22Rv1 (cell line): Measurements from ENCODE around the gene ABL1.

Experiments
- H3K27ac ChIP-seq: fragments of 450-650 bp; 2 replicates; pipeline ENCODE4 v1.5.1; 2017
- CTCF ChIP-seq: fragments of 450-650 bp; IDR thresholded peaks from 2 replicates; pipeline ENCODE4 v1.5.1; 2017; ENCODE audit warnings: mild to moderate bottlenecking
- ZFX ChIP-seq: fragments of 450-650 bp; IDR thresholded peaks from 2 replicates; pipeline ENCODE4 v1.6.1; 2017; ENCODE audit warnings: antibody characterized with exemption, borderline replicate concordance

Gene ABL1

GRCh38 chr9:130830231-130830760, 4.8 kb upstream of the ABL1 start:
- H3K27ac ChIP-seq, result no peak overlapping the region
- TF ChIP-seq ZFX (no peak), CTCF (no peak)

GRCh38 chr9:130831077-130831476, 4.0 kb upstream of the ABL1 start:
- no peak for TF ChIP-seq ZFX
- TF ChIP-seq CTCF, result no peak
- no peak overlapping the region for H3K27ac ChIP-seq

GRCh38 chr9:130833031-130833990, 1.7 kb upstream of the ABL1 start:
- no peak overlapping the region for H3K27ac ChIP-seq
- TF ChIP-seq CTCF, result no peak
- TF ChIP-seq ZFX, result no peak

- TF ChIP-seq CTCF (no peak), ZFX (no peak)
- H3K27ac ChIP-seq, result peak overlapping the region; percentile 74
These were observed 616 bp downstream of the ABL1 start for GRCh38 chr9:130835441-130836298.

GRCh38 chr9:130837002-130837511, 2.0 kb downstream of the ABL1 start:
- no peak overlapping the region for H3K27ac ChIP-seq
- TF ChIP-seq CTCF, result no peak
- TF ChIP-seq ZFX, result no peak

- no peak overlapping the region for H3K27ac ChIP-seq
These were observed 2.6 kb downstream of the ABL1 start for GRCh38 chr9:130837643-130838042.

More at GRCh38 chr9:130837643-130838042, 2.6 kb downstream of the ABL1 start:
- TF ChIP-seq ZFX, result no peak
- no peak for TF ChIP-seq CTCF
